Measurements from ENCODE around the gene RAD51. TPM values are rescaled to one million over a fixed set of nuclear protein-coding genes. Genes with fewer than 3 reads are reported as not detected.

Gene RAD51
- polyA plus RNA-seq, 3 donors = 0.28 to 0.61 TPM; not detected in 1

DNA sequence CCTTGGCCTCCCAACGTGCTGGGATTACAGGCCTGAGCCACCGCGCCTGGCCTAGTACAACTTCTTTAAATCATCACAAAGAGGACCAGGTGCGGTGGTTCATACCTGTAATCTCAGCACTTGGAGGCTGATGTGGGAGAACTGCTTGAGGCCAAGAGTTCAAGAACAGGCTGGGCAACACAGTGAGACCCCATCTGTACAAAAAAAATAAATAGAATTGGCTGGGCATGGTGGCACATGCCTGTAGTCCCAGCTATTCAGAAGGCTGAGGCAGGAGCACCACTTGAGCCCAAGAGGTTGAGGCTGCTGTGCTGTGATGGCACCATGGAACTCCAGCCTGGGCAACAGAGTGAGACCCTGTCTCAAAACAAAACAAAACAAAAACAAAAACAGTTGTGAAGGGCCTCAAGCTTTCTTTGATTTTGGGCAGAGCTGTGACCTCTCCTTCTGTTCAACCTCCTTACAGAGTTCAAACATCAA, 54.2 kb downstream of the RAD51 start:
- peaks cover 56 to 64% of the 10 kb centered on the region in 2 donors for H3K36me3 Mint-ChIP-seq
- peaks cover 0 to 1% (median 0%) of the 10 kb centered on the region in 3 donors for H3K27me3 Mint-ChIP-seq (ENCODE audit: low read depth in 3 of 3)
- no peak for TF ChIP-seq CTCF (IDR thresholded peaks at IDR 0.05)

DNA sequence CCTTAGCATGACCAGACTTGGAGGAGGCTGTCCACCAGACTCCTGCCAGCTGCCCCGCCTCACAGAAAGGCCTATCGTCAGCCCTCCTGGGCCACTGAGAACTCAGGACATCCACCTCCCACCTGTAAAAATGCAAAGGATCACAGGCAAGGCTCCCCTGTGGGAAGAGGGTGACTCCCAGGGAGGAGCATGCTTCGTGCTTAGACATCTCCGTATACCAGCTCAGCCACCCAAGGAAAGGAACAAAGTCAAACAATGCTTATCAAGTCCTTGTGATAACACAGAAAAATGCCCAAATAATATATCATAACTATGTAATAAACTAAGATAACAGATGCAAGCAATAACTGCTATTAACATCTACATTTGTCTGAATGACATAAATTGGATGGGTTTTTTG, 55.9 kb downstream of the RAD51 start:
- Mint-ChIP-seq H3K4me1 (peaks cover 28% of the 10 kb centered on the region), H3K27me3 (ENCODE audit: low read depth in 3 of 3) (peaks cover 0 to 1% (median 0%) of the 10 kb centered on the region in 3 donors), H3K27ac (no peak overlapping the region), H3K9me3 (peaks cover 0 to 1% (median 0%) of the 10 kb centered on the region in 7 donors), H3K36me3 (peaks cover 43 to 48% of the 10 kb centered on the region in 2 donors), H3K4me3 (no peak overlapping the region)
- Histone ChIP-seq H3K4me3 (replicated peaks in 1 of 3; ENCODE audit: low read depth in 2 of 3, low read length in 3 of 3) (no peak overlapping the region), H3K4me2 (replicated peaks; ENCODE audit: extremely low read depth, low read length, poor library complexity, severe bottlenecking) (no peak overlapping the region), H3K9me3 (replicated peaks in 1 of 2; ENCODE audit: control insufficient read depth in 1 of 2, insufficient read depth in 1 of 2, low read length in 2 of 2) (no peaks in the 10 kb centered on the region), H3K79me2 (ENCODE audit: insufficient read depth, low read length) (peaks cover 34% of the 10 kb centered on the region), H3K27me3 (ENCODE audit: control insufficient read depth in 2 of 2, insufficient read depth in 2 of 2, low read length in 2 of 2) (no peaks in the 10 kb centered on the region), H3K9ac (ENCODE audit: insufficient read depth, low read length, poor library complexity, severe bottlenecking) (no peak overlapping the region), H3K36me3 (replicated peaks in 1 of 2; ENCODE audit: control insufficient read depth in 1 of 2, insufficient read depth in 2 of 2, low read length in 2 of 2) (peaks cover 25 to 51% of the 10 kb centered on the region in 2 donors), H3K27ac (ENCODE audit: low read depth in 1 of 2, low read length in 2 of 2) (no peak overlapping the region), H3K4me1 (ENCODE audit: control insufficient read depth in 1 of 2, insufficient read depth in 2 of 2, low read length in 2 of 2) (peaks cover 26 to 33% of the 10 kb centered on the region in 2 donors), H4K20me1 (ENCODE audit: insufficient read depth, low read length) (no peaks in the 10 kb centered on the region), H2AFZ (ENCODE audit: insufficient read depth, low read depth, low read length, poor library complexity, severe bottlenecking) (no peak overlapping the region)
- 100% methylated on average over 1 of the region's 4 CpGs for WGBS (ENCODE audit: insufficient coverage)
- no peak for TF ChIP-seq CTCF (IDR thresholded peaks at IDR 0.05)
- no peak for DNase-seq
- intact Hi-C loops (cut with micrococcal nuclease) = loop anchor here in 1 of 2 donors (10.0 kb wide), 3 partner anchors 54 to 186 kb away; partner anchors contain the start of genes CCDC32, DNAJC17, RPUSD2 and ZFYVE19

More for the DNA sequence above, 54.2 kb downstream of the RAD51 start:
- Histone ChIP-seq H3K9ac (ENCODE audit: insufficient read depth, low read length, poor library complexity, severe bottlenecking) (no peak overlapping the region), H2AFZ (ENCODE audit: insufficient read depth, low read depth, low read length, poor library complexity, severe bottlenecking) (no peak overlapping the region), H3K4me1 (ENCODE audit: control insufficient read depth in 1 of 2, insufficient read depth in 2 of 2, low read length in 2 of 2) (peaks cover 20 to 23% of the 10 kb centered on the region in 2 donors), H3K9me3 (replicated peaks in 1 of 2; ENCODE audit: control insufficient read depth in 1 of 2, insufficient read depth in 1 of 2, low read length in 2 of 2) (no peaks in the 10 kb centered on the region), H3K4me3 (replicated peaks in 1 of 3; ENCODE audit: low read depth in 2 of 3, low read length in 3 of 3) (no peak overlapping the region), H3K79me2 (ENCODE audit: insufficient read depth, low read length) (peaks cover 27% of the 10 kb centered on the region), H3K4me2 (replicated peaks; ENCODE audit: extremely low read depth, low read length, poor library complexity, severe bottlenecking) (no peak overlapping the region), H3K36me3 (replicated peaks in 1 of 2; ENCODE audit: control insufficient read depth in 1 of 2, insufficient read depth in 2 of 2, low read length in 2 of 2) (peaks cover 33 to 63% of the 10 kb centered on the region in 2 donors), H3K27ac (ENCODE audit: low read depth in 1 of 2, low read length in 2 of 2) (no peak overlapping the region), H3K27me3 (ENCODE audit: control insufficient read depth in 2 of 2, insufficient read depth in 2 of 2, low read length in 2 of 2) (no peaks in the 10 kb centered on the region), H4K20me1 (ENCODE audit: insufficient read depth, low read length) (no peaks in the 10 kb centered on the region)
- Mint-ChIP-seq H3K27ac (peak overlapping the region in 1 of 7 donors; percentile 15), H3K9me3 (no peaks in the 10 kb centered on the region), H3K4me1 (peaks cover 31% of the 10 kb centered on the region), H3K4me3 (no peak overlapping the region)
- no peak for DNase-seq
- intact Hi-C loops (cut with micrococcal nuclease) = loop anchor here (5.0 kb wide), 1 partner anchor 33 kb away; no protein-coding TSS in a partner anchor
- 94% methylated on average over 3 of the region's 4 CpGs for WGBS (ENCODE audit: insufficient coverage)

Data from CD14-positive monocyte (primary cell).